HG02885 (cell line): ENCODE data around the gene FBXW2.
"Not testable (repeated sequence)": the region's sequence is repeated elsewhere in the genome, so short reads cannot be mapped to it uniquely, and the experiment has no call there.

Experiments
- ATAC-seq: cut with Tn5 transposase; IDR thresholded peaks from one replicate; pipeline ENCODE4 v1.9.1; 2021; ENCODE audit warnings: mild to moderate bottlenecking; ENCODE audit not compliant: unreplicated experiment, poor library complexity

FBXW2 gene

DNA sequence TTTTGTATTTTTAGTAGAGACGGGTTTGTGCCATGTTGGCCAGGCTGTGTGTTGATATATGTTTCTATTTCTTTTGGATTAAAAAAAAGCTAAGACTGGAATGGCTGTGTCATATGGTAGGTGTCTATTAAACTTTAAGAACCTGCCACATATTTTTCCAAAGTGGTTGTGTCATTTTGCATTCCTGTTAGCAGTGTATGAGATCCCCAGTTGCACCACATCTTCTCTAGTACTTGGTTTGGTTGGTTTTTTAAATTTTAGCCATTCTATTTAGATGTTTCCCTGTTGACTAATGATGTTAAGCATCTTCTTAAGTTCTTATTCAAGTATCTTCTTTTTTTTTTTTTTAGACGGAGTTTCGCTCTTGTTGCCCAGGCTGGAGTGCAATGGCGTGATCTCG lies 42.8 kb downstream of the FBXW2 start:
- no peak for ATAC-seq

DNA sequence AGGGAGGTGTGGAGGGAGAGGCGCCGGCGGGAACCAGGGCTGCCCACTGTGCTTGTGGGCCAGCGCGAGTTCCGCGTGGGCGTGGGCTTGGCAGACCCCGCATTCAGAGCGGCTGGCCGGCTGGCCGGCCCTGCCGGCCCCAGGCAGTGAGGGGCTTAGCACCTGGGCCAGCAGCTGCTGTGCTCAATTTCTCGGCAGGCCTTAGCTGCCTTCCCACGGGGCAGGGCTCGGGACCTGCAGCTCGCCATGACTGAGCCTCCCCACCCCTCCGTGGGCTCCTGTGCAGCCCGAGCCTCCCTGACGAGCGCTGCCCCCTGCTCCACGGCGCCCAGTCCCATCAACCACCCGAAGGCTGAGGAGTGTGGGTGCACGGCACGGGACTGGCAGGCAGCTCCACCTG lies 46.9 kb downstream of the FBXW2 start:
- not testable (repeated sequence) for ATAC-seq

DNA sequence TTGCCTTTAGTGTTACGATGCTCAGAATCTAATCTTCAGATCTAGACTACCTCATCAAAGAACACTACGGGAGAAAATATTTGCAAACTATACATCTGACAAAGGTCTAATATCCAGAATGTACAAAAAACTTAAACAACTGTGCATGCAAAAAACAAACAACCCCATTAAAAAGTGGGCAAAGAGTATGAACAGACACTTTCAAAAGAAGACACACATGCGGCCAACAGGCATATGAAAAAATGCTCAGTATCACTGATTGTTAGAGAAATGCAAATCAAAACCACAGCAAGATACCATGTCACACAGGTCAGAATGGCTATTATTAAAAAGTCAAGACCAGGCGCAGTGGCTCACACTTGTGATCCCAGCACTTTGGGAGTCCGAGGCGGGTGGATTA lies 47.9 kb downstream of the FBXW2 start:
- no peak for ATAC-seq

DNA sequence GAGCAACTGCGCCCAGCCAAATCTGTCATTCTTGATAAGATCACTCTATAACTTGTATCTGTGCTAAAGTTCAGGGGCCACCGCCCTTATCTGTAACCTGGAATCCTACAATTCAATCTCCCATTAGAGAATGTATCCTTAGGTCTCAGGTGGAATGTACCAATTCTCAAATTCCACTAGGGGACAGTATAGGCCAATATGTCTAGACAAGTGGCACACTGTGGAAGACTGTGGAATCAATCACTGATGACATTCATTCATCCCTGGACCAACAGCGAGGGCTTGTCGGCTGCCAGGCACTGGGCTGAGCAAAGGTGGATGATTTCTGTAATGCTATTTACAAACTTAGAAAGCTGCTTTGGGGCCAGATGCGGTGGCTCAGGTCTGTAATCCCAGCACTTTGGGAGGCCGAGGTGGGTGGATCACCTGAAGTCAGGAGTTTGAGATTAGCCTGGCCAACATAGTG lies 50.2 kb downstream of the FBXW2 start:
- ATAC-seq = peak; percentile 41

DNA sequence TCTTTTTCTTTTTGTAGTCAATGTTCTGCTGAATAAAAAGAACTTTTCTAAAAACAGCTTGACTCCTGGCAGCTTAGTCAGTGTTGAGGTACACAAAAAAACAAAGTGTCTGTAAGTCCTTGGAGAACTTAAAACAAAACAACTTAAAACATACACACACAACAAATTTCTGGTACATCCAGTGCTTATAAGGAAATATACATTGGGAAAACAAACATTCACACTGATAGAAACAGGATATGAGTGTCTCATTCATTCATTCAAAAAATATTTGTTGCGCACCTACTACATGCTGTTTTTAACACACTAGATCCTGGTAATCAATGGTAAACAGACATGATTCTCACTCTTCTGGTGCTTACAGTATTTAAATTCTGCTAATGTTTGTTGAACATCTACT lies 51.5 kb downstream of the FBXW2 start:
- ATAC-seq = no peak

DNA sequence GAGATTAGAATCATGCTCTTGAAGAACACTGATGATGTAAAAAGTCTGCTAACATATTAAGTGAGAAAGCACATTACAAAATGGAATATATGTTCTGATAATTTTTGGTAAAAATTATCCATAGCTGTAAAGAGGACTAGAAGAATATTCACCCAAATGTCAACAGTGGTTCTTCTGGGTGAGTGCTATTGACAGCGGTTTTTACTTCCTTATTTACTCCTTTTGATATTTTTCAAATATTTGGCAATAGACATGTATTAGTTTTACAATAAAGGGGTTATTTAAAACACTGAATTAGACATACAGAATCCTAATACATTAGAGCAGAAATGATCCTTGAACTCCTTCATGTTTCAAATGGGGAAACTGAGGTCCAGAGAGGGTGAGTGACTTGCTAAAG lies 52.0 kb downstream of the FBXW2 start:
- no peak for ATAC-seq

DNA sequence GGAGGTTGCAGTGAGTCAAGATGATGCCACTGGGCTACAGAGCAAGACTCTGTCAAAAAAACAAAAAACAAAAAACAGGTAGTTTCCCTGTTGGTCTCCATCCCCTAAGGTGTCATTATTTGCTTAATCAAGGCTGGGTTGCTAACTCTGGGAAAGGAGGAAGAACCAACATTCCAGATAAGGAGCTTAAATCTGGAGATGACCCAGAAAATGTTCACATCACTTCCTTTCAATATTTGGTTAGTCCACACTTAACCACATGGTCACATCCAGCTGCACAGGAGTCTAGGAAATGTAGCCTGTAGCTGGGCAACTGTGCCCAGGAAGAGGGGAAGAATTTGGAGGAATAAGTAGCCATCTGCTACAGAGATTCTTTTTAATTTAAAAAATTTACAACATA lies 53.1 kb downstream of the FBXW2 start:
- ATAC-seq = no peak

DNA sequence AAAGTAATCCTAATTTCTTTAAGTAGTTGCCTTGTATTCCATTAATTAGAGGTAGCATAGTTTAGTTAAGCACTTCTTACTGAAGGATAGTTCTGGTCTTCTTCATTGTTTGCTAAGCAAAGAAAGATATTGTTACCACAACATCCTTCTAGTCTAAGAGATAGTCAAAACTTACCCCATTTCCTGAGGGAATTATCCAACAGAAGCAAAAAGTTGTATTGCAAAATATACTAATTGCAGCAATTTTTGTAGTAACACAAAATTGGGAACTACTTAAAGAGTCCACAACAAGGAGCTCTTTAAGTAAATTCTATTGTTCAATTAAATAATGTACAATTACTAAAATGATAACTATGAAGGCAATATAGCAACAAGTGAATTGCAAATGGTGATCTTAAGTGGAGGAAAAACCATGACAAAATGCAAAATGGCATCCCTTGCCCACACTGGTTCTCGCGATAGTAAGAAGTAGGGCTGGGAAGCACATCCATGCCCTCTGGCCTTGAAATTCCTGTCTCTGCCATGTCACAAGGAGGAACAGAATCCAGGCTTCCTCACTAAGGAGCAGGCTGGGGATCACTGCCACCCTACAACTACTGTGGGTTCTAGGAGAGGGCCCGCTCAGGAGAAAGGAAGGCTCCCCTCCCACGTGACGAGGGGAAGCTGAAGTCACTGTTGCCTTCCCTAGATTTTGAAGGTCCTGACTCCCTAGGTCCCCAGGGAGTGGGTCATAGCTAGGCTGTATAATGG lies 55.6 kb downstream of the FBXW2 start:
- ATAC-seq = no peak

DNA sequence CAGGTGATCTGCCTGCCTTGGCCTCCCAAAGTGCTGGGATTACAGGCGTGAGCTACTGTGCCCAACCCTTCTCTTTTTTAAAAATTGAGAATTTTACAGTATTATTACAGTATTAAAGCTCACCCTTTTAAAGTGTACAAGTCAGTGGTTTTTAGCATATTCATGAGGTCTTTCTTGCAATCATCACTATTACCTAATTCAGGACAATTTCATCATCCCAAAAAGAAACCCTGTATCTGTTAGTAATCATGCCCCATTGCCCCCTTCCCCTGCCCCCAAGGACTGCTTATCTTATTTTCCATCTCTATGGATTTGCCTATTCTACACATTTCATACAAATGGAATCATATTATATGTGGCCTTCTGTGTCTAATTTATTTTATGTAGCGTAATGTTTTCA lies 56.3 kb downstream of the FBXW2 start:
- ATAC-seq = no peak

DNA sequence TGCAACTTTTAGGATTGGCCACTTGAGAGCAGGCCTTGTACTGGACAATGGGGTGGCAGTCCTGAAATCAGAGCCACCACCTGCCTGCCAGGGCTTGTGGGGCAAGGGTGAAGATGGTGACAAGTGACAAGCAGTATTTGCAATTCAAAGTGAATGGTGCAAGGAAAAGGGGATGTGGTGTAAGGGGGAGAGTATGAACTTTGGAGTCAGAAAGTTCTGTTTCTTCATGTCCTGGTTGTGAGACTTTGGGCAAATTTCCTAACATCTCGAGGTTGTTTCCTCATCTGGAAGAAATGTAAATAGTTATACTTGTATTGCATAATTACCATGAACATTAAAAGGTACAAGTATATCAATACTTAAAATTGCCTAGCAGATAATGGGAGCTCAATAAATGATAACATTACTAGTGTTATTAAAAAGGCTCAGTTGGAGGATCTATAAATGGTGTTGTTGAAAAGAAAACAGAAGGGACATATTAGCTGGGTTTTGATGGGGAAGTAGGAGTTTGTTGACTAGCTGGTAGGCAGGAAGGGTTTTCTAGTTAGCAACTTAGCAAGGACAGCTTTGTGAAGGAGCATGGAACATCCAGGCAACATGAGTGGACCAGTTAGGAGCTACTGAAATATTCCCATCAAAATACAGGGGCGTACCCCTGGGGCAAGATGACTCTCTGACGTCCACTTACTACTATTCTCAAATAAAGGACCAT lies 57.6 kb downstream of the FBXW2 start:
- no peak for ATAC-seq

DNA sequence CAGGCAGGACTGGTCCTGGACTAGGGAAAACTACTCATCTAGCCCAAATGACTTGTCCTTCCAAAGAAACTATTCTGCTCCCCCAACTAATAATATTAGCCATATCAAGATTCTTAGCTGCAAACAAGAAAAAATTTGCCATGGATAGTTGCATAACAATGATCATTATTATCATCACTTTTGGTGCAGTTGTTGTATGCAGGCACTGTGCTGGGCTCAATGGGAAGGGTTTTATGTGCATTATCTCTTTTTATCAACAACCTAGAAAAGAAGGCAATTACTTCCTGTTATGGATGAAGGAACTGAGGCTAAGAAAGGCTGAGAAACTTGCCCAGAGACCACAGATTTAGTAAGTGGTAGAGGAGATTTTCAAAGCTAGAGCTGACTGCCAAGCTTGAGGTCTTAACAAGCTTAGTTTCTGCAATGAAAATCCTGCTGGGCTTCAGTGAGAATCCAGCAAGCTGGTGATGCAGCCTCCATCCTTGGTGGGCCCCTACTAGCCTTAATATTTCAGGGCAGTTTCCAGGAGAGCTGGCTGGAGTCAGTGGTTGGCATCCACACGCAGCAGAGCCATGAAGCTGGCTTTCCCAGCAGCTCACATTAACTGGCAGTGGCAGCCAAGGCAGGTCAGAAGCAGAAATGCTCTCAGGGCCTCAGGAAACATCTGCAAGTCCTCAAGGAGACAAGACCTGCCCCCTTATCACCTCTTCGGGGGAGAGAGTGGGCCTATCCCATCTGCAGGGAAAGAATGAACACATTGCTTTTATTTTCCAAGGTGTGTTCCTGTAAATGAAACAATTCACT lies 58.4 kb downstream of the FBXW2 start:
- no peak for ATAC-seq

DNA sequence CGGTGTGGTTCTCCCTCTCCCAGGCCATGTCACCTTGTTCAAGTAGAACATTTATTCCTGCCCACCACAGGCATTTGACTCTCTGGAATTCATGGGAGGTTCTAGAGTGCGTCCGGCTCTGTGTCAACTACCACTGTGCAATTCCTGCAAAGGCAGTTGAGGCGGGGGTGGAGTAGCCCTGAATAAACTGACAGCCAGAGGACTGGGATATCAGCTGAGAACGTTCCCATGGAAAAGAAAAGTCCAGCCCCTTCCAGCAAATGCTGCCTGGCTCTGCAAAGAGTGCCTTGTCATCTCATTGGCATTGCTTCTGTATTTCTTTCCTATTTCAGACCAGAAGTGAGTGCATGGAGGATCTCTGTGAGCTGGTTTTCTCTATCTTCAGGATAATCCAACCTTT lies 60.0 kb downstream of the FBXW2 start:
- no peak for ATAC-seq

DNA sequence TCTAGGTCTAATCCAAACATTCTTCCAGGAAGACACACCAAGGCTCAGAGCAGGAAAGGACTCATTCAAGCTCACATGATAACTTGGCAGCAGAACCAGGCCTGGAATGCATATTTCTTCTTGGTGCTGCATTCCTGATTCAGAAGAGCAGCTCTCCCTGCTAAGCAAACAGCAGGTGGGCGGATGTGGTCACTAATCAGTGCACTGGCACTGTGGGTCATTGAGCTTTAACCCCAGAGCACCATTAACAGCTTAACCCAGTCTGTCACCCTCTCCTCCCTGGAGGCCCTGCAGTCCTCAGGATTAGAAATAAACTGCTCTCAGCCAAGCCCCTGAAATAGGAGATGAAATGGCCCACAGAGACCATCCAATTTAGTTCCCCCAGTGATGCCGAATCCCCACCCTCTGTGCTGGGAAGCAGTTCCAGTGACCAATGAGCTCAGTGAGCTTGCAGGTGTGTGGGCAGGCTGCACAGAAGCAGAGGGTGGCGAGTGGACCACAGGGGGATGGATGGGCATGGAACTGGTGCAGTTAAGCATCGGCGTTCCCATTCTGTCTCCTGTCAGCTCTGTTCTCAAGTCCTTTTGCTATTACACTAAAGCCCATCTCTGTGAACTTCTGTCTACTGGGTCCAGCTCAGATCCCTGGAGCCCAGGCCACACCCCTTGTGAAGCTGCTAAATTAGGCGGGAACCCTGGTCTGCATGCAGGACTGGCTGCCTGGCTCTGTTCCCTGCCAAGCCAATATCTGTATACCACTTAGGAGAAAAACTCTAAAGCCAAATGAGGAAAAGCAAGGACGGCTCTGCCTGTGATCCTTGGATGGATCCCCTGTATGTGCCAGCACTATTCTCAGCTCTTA lies 62.3 kb downstream of the FBXW2 start:
- no peak for ATAC-seq

DNA sequence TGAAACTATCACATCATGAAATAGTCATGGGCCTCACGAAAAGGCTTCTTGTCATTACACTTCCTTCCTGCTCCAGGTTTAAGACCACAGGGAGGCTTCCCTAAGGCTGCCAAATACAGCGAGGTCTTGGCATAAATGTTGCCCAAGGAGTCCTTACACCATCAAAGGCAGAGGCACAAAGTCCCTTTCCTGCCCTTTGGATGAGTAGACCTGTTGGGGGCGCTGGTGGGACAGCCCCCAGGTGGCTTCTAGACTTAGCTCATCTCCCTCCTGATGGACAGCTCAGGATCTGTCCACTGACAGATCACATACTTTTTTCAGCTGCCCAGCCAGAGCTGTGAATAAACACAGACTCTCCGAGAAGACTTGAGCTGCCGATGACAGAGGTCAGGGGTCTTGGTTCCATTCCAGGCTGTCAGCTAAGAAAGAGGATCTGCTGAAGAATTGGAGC lies 63.4 kb downstream of the FBXW2 start:
- ATAC-seq = no peak

DNA sequence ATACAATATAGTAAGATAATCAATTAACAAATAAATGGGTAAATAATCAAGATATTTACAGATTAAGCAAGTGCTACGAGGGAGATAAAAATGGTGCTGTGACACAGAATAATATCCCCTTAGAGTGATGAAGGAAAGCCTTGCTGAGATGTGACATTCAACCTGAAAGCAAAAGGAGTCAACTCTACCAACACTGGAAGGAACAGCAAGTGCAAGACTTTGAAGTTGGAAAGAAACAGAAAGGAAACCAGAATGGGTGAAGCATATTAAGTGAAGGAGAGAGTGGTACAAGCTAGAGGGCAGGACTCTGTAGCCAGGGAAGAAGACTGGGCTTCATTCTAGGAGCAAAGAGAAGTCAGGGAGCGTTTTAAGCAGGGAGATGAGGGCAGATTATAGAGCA lies 66.7 kb downstream of the FBXW2 start:
- ATAC-seq = no peak

DNA sequence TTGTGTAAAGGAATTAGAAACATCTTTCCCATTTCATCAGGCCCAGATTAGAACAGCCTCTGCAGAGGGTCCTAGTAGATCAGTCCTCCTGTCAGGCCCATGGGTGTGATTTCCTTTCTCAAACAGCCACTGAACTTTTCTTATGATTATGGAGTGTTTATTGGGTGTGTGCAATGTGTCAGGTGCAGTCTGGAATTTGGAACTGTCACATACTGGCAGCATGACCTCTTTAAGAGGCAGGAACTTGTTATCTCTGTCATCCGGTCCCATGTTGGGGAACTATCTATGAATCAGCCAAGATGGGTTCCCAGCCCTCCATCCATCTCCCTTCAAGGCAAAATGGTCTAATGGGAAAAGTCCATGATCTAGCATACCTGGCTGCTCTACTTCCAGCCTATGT lies 67.3 kb downstream of the FBXW2 start:
- ATAC-seq = no peak

DNA sequence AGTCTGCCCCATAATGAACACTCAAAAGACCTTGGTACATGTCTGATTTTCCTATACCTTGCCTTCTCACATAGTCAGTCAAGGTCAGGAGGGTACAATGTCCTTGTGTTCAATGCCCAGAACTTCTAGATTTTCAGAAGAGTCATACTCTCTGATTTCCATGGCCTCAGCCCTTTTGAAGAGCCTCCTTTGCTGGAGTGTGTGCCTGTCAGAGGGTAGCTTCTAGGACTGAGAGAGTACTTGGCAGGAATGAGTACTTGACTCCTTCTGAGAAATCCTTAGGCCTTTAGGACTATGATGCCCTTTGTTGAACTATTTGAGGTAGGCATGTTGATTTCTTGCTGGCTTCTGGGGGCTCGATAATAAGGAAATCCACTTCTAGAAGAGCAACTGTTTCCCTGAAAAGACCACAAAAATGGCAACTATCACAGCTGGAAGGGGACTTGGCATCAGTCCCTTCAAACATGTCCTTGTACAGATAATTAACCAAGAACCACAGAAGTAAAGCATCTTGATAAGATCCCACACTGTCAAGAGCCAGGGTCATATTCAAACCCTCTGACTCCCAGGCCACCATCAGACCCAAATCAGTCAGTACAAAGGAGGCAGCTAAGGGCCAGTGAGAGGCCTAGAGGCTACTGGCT lies 68.3 kb downstream of the FBXW2 start:
- no peak for ATAC-seq

DNA sequence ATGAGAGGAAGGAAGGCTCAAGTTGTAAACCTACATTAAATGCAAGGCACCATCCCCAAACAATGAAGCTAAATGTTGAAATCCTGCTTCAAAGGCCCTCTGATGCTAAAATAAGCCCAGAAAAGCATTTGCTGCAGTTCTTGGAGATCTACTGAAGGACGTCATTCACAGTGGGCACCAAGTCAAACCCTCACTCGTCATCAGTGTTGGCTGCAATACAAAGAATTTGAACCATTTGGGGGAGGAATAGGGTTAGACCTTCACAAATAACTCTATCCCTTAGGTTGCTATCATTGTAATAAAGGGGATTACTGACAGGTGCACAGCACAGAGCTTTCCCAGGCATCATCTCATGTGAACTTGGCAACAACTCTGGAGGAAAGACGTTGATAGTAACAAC lies 69.7 kb downstream of the FBXW2 start:
- ATAC-seq = no peak

DNA sequence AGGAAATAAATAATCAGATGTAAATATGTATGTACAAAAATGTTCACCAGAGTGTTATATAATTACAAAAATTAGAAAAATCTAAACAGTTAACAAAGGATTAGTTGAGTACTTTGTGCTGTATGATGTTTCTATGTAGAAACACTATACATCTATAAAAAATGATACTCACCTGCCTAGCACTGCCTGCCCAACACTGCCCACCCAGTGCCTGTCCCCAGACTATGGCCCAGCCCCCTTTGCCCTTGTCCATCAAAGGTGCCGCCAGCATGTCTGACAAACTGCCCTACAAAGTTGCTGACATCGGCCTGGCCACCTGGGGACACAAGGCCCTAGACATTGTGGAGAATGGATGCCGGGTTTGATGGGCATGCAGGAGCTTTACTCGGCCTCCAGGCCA lies 72.8 kb downstream of the FBXW2 start:
- no peak for ATAC-seq

DNA sequence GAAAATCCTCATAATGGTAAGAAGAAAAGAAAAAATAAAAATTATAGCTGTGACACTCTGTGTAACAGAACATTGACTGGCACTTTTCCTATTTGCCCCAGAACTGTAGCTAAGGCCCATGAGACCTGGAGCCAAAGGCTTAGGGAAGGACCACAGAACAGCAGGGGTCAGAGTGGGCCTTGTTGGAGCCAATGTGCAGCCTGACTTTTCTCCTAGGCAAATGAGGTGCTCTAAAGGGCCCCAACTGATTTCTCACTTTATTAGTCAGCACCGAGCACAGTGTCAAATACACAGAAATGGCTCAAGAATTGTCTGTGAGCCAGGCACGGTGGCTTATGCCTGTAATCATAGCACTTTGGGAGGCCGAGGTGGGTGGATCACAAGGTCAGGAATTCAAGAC lies 74.9 kb downstream of the FBXW2 start:
- ATAC-seq = no peak
